Measurements from ENCODE around the gene PPP1CA.

Gene PPP1CA

GRCh38 chr11:67366961-67367760 lies 34.5 kb downstream of the PPP1CA start:
- no peak for FAIRE-seq

- FAIRE-seq, result no peak
These were observed 35.1 kb downstream of the PPP1CA start for GRCh38 chr11:67366546-67366945.

GRCh38 chr11:67365736-67366444 lies 35.8 kb downstream of the PPP1CA start:
- no peak for FAIRE-seq

- no peak for FAIRE-seq
These were observed 36.6 kb downstream of the PPP1CA start for GRCh38 chr11:67364783-67365722.

GRCh38 chr11:67364169-67364568 lies 37.5 kb downstream of the PPP1CA start:
- no peak for FAIRE-seq

GRCh38 chr11:67357831-67358670 lies 43.6 kb downstream of the PPP1CA start:
- FAIRE-seq, result no peak

GRCh38 chr11:67356864-67357561 lies 44.6 kb downstream of the PPP1CA start:
- no peak for FAIRE-seq

GRCh38 chr11:67356387-67356863 lies 45.2 kb downstream of the PPP1CA start:
- FAIRE-seq, result no peak

- no peak for FAIRE-seq
These were observed 45.8 kb downstream of the PPP1CA start for GRCh38 chr11:67355794-67356386.

- no peak for FAIRE-seq
These were observed 46.5 kb downstream of the PPP1CA start for GRCh38 chr11:67355023-67355793.

GRCh38 chr11:67354075-67355022 lies 47.3 kb downstream of the PPP1CA start:
- no peak for FAIRE-seq

- no peak for FAIRE-seq
These were observed 48.2 kb downstream of the PPP1CA start, which contains the start of gene POLD4 for GRCh38 chr11:67353317-67354074. TSS of gene POLD4 (minus strand) at chr11:67353546. CDS start at chr11:67353399, 147 bp downstream.

GRCh38 chr11:67352546-67353316 lies 48.9 kb downstream of the PPP1CA start:
- FAIRE-seq, result no peak

GRCh38 chr11:67351275-67352005 lies 50.2 kb downstream of the PPP1CA start:
- FAIRE-seq, result no peak

- FAIRE-seq, result no peak
These were observed 51.7 kb downstream of the PPP1CA start for GRCh38 chr11:67349928-67350465.

- FAIRE-seq, result no peak
These were observed 52.2 kb downstream of the PPP1CA start for GRCh38 chr11:67349457-67349856.
